ENCODE measurements around the gene CDK14.
A peak's percentile ranks its signal among the peaks of the same experiment; 100 is the strongest.
"Not testable (repeated sequence)": the region's sequence is repeated elsewhere in the genome, so short reads cannot be mapped to it uniquely, and the experiment has no call there.

The CDK14 gene

DNA sequence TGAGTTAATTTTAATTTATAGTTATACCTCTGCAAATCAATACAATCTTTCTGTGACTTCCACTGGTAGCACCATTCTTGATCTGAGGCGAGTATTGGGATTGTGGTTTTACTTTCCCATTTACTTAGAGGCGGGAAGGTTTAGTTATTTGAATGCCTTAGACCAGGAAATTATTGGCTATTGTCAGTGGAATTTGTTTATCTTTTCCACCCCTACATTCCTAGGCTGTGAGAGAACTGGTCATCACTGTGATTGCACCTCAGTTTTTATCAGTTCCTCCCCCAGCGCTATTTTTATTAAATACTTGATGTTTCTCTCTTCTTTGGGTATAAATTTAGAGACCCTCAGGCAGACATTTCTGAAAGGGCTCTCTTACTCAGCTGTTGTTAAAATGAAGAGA, 29.9 kb downstream of the CDK14 start:
- DNase-seq, result no peak
- Histone ChIP-seq H2AFZ (ENCODE audit: low read depth, low read length) (no peak overlapping the region), H3K4me2 (ENCODE audit: insufficient read depth, low read length) (no peak overlapping the region), H4K20me1 (ENCODE audit: insufficient read depth, low read length) (no peaks in the 10 kb centered on the region), H3K4me3 (ENCODE audit: low read depth in 1 of 2, low read length in 2 of 2) (no peak overlapping the region), H3K79me2 (ENCODE audit: insufficient read depth, low read length) (no peaks in the 10 kb centered on the region), H3K9me3 (ENCODE audit: insufficient read depth, low read length, severe bottlenecking) (no peaks in the 10 kb centered on the region), H3K27ac (ENCODE audit: low read length) (no peak overlapping the region), H3K27me3 (ENCODE audit: insufficient read depth, low read length, poor library complexity) (no peaks in the 10 kb centered on the region), H3K4me1 (ENCODE audit: insufficient read depth, low read length) (no peaks in the 10 kb centered on the region), H3K9ac (ENCODE audit: low read depth, low read length) (no peak overlapping the region), H3K36me3 (ENCODE audit: insufficient read depth, low read length) (no peaks in the 10 kb centered on the region)
- no peak for TF ChIP-seq EZH2 (IDR thresholded peaks at IDR 0.05; ENCODE audit: borderline replicate concordance, low read depth, low read length, severe bottlenecking)
- TF ChIP-seq, protein P1, sequence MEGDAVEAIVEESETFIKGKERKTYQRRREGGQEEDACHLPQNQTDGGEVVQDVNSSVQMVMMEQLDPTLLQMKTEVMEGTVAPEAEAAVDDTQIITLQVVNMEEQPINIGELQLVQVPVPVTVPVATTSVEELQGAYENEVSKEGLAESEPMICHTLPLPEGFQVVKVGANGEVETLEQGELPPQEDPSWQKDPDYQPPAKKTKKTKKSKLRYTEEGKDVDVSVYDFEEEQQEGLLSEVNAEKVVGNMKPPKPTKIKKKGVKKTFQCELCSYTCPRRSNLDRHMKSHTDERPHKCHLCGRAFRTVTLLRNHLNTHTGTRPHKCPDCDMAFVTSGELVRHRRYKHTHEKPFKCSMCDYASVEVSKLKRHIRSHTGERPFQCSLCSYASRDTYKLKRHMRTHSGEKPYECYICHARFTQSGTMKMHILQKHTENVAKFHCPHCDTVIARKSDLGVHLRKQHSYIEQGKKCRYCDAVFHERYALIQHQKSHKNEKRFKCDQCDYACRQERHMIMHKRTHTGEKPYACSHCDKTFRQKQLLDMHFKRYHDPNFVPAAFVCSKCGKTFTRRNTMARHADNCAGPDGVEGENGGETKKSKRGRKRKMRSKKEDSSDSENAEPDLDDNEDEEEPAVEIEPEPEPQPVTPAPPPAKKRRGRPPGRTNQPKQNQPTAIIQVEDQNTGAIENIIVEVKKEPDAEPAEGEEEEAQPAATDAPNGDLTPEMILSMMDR (IDR thresholded peaks at IDR 0.05; ENCODE audit: borderline replicate concordance, extremely low read depth, low read length, poor library complexity, severe bottlenecking), result no peak
- ATAC-seq (ENCODE audit: insufficient read depth, low read depth), result no peak

DNA sequence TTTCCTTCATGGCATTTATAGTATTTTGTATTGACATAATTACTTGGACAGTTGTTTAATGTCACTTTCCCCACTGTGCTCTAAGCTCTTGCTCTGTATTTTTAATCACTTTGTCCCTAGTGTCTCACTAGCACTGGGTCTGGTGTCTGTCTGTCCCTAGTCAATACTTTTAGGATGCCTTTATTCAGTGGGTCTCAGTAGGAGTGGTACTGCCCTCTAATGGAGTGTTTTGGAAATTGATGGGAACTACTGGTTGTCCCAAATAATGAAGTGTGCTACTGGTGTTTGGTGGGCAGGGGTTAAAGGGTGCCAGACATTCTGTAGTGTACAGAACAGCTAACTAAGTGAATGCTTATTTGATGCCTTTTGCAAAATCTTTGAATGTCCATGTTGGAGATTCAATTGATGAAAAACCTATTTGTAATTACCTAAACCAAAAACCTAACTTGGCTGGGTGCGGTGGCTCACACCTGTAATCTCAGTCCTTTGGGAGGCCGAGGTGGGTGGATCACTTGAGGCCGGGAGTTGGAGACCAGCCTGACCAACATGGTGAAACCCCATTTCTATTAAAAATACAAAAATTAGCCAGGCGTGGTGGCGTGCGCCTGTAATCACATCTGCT, 33.3 kb downstream of the CDK14 start:
- no peaks in the 10 kb centered on the region for H3K36me3 ChIP-seq (ENCODE audit: insufficient read depth, low read length)
- H3K9ac ChIP-seq (ENCODE audit: low read depth, low read length), result no peak overlapping the region
- H4K20me1 ChIP-seq (ENCODE audit: insufficient read depth, low read length), result no peaks in the 10 kb centered on the region
- no peaks in the 10 kb centered on the region for H3K79me2 ChIP-seq (ENCODE audit: insufficient read depth, low read length)
- H3K9me3 ChIP-seq (ENCODE audit: insufficient read depth, low read length, severe bottlenecking), result no peaks in the 10 kb centered on the region
- H3K4me1 ChIP-seq (ENCODE audit: insufficient read depth, low read length), result no peaks in the 10 kb centered on the region
- TF ChIP-seq, protein P1 (IDR thresholded peaks at IDR 0.05; ENCODE audit: borderline replicate concordance, extremely low read depth, low read length, poor library complexity, severe bottlenecking), result peak; percentile 49
- TF ChIP-seq EZH2 (IDR thresholded peaks at IDR 0.05; ENCODE audit: borderline replicate concordance, low read depth, low read length, severe bottlenecking), result no peak
- H3K27me3 ChIP-seq (ENCODE audit: insufficient read depth, low read length, poor library complexity), result no peaks in the 10 kb centered on the region
- no peak overlapping the region for H3K4me2 ChIP-seq (ENCODE audit: insufficient read depth, low read length)
- DNase-seq (no peak), ATAC-seq (ENCODE audit: insufficient read depth, low read depth) (0 out of 3 replicates have a peak, but pooled peaks have one; percentile 50)
- no peak overlapping the region for H3K4me3 ChIP-seq (ENCODE audit: low read depth in 1 of 2, low read length in 2 of 2)
- H3K27ac ChIP-seq (ENCODE audit: low read length), result no peak overlapping the region
- H2AFZ ChIP-seq (ENCODE audit: low read depth, low read length), result no peak overlapping the region

DNA sequence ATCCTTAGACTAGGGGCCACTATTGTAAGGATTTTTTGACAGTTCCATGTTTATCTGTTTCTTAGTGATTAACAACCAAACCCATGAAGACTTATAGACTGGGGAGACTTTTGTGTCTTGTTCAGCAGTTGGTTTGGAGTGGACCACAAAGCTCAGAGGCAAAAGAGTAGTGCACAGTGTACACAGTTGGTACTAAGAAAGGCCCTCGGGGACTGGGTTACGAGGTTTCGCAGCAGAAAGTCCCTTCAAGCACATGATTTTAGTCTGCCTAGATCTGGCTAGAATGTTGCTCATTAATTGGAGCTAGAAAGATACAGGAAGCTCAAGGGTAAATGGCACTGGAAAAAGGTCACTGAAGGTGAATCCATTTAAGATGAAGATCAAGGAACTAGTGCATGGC, 35.4 kb downstream of the CDK14 start:
- DNase-seq (no peak), ATAC-seq (ENCODE audit: insufficient read depth, low read depth) (no peak)
- H3K4me2 ChIP-seq (ENCODE audit: insufficient read depth, low read length), result no peak overlapping the region
- H3K27me3 ChIP-seq (ENCODE audit: insufficient read depth, low read length, poor library complexity), result no peaks in the 10 kb centered on the region
- no peak for TF ChIP-seq EZH2 (IDR thresholded peaks at IDR 0.05; ENCODE audit: borderline replicate concordance, low read depth, low read length, severe bottlenecking)
- TF ChIP-seq, protein P1 (IDR thresholded peaks at IDR 0.05; ENCODE audit: borderline replicate concordance, extremely low read depth, low read length, poor library complexity, severe bottlenecking), result no peak
- H3K36me3 ChIP-seq (ENCODE audit: insufficient read depth, low read length), result no peaks in the 10 kb centered on the region
- no peaks in the 10 kb centered on the region for H4K20me1 ChIP-seq (ENCODE audit: insufficient read depth, low read length)
- H2AFZ ChIP-seq (ENCODE audit: low read depth, low read length), result no peak overlapping the region
- H3K79me2 ChIP-seq (ENCODE audit: insufficient read depth, low read length), result no peaks in the 10 kb centered on the region
- H3K4me3 ChIP-seq (ENCODE audit: low read depth in 1 of 2, low read length in 2 of 2), result no peak overlapping the region
- no peaks in the 10 kb centered on the region for H3K9me3 ChIP-seq (ENCODE audit: insufficient read depth, low read length, severe bottlenecking)
- H3K27ac ChIP-seq (ENCODE audit: low read length), result no peak overlapping the region
- no peaks in the 10 kb centered on the region for H3K4me1 ChIP-seq (ENCODE audit: insufficient read depth, low read length)
- H3K9ac ChIP-seq (ENCODE audit: low read depth, low read length), result no peak overlapping the region

DNA sequence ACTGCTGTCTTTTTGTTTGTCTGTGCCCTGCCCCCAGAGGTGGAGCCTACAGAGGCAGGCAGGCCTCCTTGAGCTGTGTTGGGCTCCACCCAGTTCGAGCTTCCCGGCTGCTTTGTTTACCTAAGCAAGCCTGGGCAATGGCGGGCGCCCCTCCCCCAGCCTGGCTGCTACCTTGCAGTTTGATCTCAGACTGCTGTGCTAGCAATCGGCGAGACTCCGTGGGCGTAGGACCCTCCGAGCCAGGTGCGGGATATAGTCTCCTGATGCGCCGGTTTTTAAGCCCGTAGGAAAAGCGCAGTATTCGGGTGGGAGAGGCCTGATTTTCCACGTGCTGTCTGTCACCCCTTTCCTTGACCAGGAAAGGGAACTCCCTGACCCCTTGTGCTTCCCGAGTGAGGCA, 43.6 kb downstream of the CDK14 start:
- H3K27me3 ChIP-seq (ENCODE audit: insufficient read depth, low read length, poor library complexity); H3K4me3 ChIP-seq (ENCODE audit: low read depth in 1 of 2, low read length in 2 of 2); H3K9me3 ChIP-seq (ENCODE audit: insufficient read depth, low read length, severe bottlenecking); H3K4me2 ChIP-seq (ENCODE audit: insufficient read depth, low read length); H3K79me2 ChIP-seq (ENCODE audit: insufficient read depth, low read length); DNase-seq; H4K20me1 ChIP-seq (ENCODE audit: insufficient read depth, low read length); ATAC-seq (ENCODE audit: insufficient read depth, low read depth); H2AFZ ChIP-seq (ENCODE audit: low read depth, low read length); H3K36me3 ChIP-seq (ENCODE audit: insufficient read depth, low read length); H3K27ac ChIP-seq (ENCODE audit: low read length); H3K9ac ChIP-seq (ENCODE audit: low read depth, low read length); H3K4me1 ChIP-seq (ENCODE audit: insufficient read depth, low read length): not testable (repeated sequence)

Data from DND-41 (cell line).